GM10266 (cell line): ENCODE measurements around the gene CYP27A1.

Experiments
- DNase-seq: peaks from one replicate; pipeline ENCODE4 v3.0.0; 2012; ENCODE audit errors: extremely low spot score
- TF ChIP-seq, protein P1 (sequence below): IDR thresholded peaks from 2 replicates; pipeline ENCODE4 v1.5.1; 2012; ENCODE audit warnings: mild to moderate bottlenecking, low read depth; ENCODE audit not compliant: control insufficient read depth, insufficient read depth; ENCODE audit errors: missing control alignments

The CYP27A1 gene

GRCh38 chr2:218856167-218856895 lies 74.4 kb downstream of the CYP27A1 start:
- TF ChIP-seq, protein P1, sequence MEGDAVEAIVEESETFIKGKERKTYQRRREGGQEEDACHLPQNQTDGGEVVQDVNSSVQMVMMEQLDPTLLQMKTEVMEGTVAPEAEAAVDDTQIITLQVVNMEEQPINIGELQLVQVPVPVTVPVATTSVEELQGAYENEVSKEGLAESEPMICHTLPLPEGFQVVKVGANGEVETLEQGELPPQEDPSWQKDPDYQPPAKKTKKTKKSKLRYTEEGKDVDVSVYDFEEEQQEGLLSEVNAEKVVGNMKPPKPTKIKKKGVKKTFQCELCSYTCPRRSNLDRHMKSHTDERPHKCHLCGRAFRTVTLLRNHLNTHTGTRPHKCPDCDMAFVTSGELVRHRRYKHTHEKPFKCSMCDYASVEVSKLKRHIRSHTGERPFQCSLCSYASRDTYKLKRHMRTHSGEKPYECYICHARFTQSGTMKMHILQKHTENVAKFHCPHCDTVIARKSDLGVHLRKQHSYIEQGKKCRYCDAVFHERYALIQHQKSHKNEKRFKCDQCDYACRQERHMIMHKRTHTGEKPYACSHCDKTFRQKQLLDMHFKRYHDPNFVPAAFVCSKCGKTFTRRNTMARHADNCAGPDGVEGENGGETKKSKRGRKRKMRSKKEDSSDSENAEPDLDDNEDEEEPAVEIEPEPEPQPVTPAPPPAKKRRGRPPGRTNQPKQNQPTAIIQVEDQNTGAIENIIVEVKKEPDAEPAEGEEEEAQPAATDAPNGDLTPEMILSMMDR = no peak
- no peak for DNase-seq

DNA sequence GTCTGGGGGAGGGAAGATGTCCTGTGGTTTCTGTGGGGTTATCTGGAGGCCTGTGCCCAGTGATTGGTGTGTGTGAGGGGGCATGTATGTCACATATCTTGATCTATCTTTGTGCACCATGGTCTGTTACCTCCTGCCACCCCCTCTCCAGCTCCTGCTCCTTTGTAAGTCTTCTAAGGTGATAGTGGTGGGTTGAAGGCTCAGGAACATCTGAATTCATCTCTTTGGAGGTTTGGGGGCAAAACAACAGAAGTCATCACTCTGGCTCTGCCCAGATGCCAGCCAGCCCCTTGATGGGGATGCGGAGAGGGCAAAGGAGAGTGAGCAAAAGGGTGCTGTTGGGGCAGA lies 74.9 kb downstream of the CYP27A1 start:
- no peak for DNase-seq
- TF ChIP-seq, protein P1 = no peak

GRCh38 chr2:218857371-218858137 lies 75.6 kb downstream of the CYP27A1 start:
- TF ChIP-seq, protein P1 = no peak
- no peak for DNase-seq

- TF ChIP-seq, protein P1 = no peak
- DNase-seq = no peak
Observed at GRCh38 chr2:218858138-218858445, 76.1 kb downstream of the CYP27A1 start.

DNA sequence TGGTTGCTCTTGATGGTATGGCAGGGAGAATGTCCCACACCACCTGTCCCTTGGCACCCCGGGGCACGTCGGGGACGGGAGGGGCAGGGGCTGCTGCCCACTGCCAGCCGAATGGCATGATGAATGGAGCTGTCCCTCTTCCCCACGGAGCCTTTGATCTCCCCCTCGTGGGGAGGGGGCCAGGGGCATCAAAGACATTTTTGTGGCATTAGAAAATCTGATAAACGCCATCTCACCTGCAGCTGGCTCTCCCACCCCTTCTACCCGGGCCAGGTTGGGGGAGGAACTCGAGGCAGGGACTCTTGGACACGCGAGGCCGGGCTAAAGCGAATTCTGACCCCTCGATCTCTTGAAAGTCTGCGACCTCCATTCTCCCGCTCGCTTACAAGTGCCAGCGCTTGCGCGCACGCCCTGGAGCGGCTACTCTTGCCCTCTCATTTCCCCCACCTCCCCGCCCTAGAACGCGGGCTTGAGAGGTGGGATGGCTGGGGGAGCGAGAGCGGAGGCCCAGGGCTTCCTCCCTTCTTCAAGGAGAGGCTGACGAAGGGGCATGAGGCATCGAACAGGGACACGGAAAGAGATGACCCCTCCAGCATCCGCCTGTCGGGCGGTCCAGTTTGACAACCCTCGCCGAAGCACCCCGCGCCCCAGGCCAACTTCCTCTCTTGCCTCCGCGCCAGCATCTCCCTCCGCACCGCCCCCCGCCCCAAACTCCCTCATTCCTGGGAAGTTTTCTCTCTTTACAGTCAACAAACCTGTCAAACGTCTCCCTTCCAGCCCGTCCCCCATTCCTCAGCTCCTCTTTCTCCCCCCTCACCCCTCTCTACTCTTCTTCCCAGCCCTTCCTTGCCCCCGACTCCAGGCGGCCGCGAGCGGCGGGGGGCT lies 77.0 kb downstream of the CYP27A1 start:
- TF ChIP-seq, protein P1 = no peak
- no peak for DNase-seq

GRCh38 chr2:218859556-218859987 lies 77.6 kb downstream of the CYP27A1 start, which contains the start of gene WNT6:
TSS of gene WNT6 (plus strand) at chr2:218859805. CDS start at chr2:218860038, 233 bp downstream.
- TF ChIP-seq, protein P1 = no peak
- DNase-seq = no peak
